GM12865 (cell line): ENCODE results near the gene KRTAP10-2.

Experiments used
- DNase-seq: peaks from one replicate; pipeline ENCODE4 v3.0.0; 2010; ENCODE audit warnings: low read depth
- H3K4me3 ChIP-seq: 2 replicates; pipeline ENCODE4 v1.5.1; 2011; ENCODE audit warnings: mild to moderate bottlenecking, low read depth, low read length, control low read depth
- TF ChIP-seq, protein P1 (sequence below): IDR thresholded peaks from 2 replicates; pipeline ENCODE4 v1.5.1; 2011; ENCODE audit warnings: low read length, control low read depth, low read depth, inconsistent platforms; ENCODE audit not compliant: insufficient read depth; ENCODE audit errors: missing control alignments

The KRTAP10-2 gene

DNA sequence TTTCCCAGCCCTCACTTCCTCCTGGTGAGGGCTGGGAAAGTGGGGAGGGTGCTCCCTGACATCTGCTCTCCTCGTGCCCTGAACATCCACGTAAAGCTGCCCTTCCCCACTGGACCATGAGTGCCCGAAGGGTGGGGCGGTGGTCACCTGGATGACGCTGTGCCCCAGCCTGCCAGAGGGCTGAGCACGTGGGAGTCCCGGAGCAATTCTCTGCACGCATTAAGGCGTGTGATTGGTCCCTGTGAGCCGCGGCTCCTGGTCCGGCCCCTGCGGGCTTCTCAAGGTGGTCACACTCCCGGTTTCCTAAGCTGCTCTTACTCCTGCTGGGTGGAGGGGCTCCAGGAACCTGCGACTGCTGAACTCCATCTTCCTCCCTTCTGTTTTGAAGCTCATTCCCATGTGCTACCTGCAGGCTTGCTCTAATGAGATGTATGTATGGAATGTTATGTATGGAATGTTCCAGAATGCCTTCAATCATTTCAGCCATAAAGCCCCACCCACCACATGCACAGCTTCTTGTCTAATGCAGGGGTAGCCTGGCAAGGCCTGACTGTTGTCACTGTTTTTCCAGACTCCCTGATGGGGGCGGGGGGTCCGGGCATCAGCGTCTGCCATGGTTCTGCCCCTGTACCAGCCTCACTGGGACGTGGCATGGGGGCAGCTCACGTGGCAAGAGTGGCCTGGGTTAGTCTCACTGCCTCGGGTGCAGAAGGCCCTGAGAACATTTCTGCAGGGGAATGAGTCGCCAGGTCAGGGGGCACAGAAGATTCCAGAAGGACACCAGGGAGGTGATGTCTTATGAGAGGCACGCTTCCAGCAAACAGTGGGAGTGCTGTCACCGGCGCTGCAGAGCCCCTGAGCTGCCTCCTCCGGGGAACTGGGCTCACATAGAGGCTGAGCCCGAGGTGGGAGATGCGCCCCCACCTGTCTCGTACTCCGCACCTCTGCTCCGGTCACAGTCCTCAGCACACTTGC is 30.7 kb downstream of the KRTAP10-2 start:
- TF ChIP-seq, protein P1, sequence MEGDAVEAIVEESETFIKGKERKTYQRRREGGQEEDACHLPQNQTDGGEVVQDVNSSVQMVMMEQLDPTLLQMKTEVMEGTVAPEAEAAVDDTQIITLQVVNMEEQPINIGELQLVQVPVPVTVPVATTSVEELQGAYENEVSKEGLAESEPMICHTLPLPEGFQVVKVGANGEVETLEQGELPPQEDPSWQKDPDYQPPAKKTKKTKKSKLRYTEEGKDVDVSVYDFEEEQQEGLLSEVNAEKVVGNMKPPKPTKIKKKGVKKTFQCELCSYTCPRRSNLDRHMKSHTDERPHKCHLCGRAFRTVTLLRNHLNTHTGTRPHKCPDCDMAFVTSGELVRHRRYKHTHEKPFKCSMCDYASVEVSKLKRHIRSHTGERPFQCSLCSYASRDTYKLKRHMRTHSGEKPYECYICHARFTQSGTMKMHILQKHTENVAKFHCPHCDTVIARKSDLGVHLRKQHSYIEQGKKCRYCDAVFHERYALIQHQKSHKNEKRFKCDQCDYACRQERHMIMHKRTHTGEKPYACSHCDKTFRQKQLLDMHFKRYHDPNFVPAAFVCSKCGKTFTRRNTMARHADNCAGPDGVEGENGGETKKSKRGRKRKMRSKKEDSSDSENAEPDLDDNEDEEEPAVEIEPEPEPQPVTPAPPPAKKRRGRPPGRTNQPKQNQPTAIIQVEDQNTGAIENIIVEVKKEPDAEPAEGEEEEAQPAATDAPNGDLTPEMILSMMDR: no peak

DNA sequence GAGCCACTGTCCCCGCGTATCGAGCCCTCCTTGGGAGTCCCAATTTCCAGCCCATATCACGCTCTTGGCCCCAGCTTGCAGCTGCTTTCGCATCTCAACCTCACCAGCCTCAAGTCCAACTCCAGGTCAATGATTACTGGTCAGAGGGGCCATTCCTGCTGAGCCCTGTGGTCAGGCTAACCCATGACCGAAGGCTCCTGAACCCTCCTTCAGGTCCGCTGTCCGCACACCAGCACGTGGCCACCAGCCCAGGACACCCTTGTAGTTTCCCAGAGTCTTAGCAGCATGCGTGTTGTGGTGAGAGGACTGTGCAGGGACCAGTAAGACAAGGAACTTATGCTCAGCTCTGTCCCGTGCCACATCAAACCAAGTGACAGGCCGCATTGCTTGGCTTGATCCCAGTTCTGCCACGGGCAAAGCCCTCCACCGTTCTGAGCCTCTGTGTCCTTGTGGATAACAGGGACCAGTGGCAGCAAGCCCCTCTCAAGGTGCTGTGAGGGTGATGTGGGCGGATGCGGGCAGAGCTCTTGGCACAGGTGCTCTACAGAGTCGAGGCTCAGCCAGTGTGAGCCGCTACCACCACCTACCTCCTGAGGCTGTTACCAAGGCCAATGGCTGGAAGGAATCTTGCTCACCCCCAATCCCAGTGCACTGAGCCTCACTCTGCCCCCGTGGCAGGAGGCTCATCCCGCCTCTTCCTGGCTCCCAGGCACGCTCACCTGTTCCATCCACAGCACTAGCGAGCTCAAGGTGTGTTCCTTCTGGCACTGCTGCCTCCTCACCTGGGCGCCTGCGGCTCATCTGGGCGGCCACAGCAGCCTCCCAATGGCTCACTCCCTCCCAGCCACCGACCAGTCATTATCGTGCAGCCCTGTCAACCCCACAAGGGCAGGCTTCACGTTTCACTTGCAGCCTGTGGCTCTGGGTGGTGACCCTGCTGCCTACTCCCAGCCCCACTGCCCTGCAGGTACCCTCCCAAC is 31.7 kb downstream of the KRTAP10-2 start:
- DNase-seq: no peak
- no peak overlapping the region for H3K4me3 ChIP-seq
- TF ChIP-seq, protein P1: no peak

More for the DNA sequence above, 30.7 kb downstream of the KRTAP10-2 start:
- DNase-seq: no peak
- H3K4me3 ChIP-seq: no peak overlapping the region

DNA sequence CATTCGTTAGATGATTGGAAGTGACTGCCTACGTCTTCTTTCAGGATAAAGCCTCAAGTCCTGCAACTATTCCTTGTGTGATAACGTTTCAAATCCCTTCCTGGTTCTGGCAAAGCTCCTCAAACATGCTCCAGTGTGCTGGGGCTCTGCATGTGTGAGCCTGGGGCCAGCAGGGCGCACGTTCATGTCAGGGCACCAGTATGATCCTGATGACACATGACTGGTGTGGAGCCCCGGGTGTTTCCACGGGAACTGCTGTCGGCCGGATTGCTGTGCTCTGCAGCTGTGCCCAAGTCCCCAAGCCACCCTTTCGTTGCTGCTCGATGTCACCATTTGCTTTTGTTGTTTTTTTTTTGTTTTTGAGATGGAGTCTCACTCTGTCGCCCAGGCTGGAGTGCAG is 32.6 kb downstream of the KRTAP10-2 start:
- TF ChIP-seq, protein P1: no peak
- H3K4me3 ChIP-seq: no peak overlapping the region
- no peak for DNase-seq

DNA sequence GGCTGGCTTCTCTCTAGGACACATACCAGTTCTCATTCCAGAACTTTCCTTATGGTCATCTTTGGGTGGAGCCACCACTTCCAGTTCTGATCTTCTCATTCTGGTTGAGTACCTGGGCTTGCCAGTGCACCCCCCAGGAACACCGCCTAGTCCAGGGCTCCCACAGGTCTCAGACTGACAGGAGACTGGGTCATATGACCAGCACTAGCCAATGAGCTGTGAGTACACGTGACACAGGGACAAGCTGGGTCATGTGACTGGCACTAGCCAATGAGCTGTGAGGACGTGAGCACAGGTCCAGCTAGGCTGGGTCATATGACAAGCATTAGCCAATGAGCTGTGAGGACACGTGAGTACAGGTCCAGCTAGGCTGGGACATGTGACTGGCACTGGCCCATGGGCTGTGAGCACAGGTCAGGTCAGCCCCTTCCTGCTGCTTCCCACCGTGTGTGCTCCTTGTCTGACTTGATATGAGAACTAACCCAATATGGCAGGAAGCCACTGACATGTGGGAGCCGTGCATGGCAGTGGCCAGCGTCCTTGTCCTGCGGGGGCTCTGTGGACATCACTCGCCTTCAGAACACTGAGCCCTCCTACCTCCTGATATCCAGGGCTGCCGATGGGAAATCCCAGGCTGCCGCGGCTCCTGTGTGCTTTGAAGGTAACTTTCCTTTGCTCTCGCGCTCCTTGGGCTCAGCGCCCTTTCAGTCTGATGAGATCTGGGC is 34.0 kb downstream of the KRTAP10-2 start:
- H3K4me3 ChIP-seq: no peak overlapping the region
- peak; percentile 41 for DNase-seq
- TF ChIP-seq, protein P1: no peak

DNA sequence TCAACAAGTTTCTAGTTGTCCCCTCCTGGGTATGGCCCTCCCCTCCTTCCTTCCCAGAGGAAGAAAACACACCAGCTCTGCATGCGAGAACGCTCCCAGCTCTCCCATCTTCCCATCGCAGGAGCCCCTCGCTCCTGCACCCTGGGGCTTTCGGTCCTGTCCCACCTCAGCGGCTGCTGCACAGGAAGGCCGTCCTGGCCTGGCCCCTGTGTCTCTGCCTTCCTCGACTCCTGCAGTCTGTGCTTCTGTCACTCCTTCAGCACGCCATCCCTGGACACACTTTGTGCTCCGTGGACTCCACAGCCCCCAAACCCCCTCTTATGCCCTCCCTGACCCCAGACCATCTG is 34.5 kb downstream of the KRTAP10-2 start:
- TF ChIP-seq, protein P1: no peak
- no peak for DNase-seq
- no peak overlapping the region for H3K4me3 ChIP-seq

DNA sequence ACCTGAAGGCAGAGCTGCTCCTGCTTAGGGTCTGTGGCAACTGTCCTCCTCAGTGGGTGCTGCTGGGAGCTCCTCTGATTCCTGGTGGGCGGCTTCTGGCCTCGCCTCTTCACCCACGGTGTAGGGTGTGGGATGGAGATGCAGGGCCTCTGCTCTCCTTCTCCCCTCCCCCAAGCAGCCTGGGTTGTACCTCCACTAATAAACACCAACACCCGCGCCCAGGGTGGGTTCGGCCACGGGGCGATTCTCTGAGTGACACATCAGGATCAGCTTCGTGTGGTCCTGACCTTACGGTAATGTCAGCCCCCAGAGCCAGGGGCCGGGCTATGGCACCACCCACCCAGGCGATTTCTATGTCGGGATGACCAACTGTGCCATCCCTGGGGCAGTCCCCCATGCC is 35.0 kb downstream of the KRTAP10-2 start:
- TF ChIP-seq, protein P1: no peak
- no peak overlapping the region for H3K4me3 ChIP-seq
- DNase-seq: no peak
